CD4-positive, alpha-beta T cell treated with Interferon gamma for 1 hour (primary cell): Measurements from ENCODE around the gene PAH.

Experiments used
- DNase-seq: peaks from one replicate; pipeline ENCODE4 v3.0.0-alpha.2; 2020

Gene PAH

GRCh38 chr12:102950107-102950949 is 33.3 kb upstream of the PAH start:
- DNase-seq, result no peak

GRCh38 chr12:102948941-102949352 is 31.9 kb upstream of the PAH start:
- no peak for DNase-seq

- no peak for DNase-seq
Measured at GRCh38 chr12:102946042-102946441, 29.0 kb upstream of the PAH start.

GRCh38 chr12:102939670-102940222 is 22.7 kb upstream of the PAH start:
- no peak for DNase-seq

- no peak for DNase-seq
Measured at GRCh38 chr12:102939059-102939458, 22.0 kb upstream of the PAH start.

GRCh38 chr12:102933168-102933567 is 16.1 kb upstream of the PAH start:
- DNase-seq, result no peak

- no peak for DNase-seq
Measured at GRCh38 chr12:102927220-102927619, 10.2 kb upstream of the PAH start.

GRCh38 chr12:102921240-102921639 is 4.2 kb upstream of the PAH start:
- no peak for DNase-seq

GRCh38 chr12:102920271-102920670 is 3.2 kb upstream of the PAH start:
- DNase-seq, result no peak

GRCh38 chr12:102918840-102919239 is 1.8 kb upstream of the PAH start:
- no peak for DNase-seq

- no peak for DNase-seq
Measured at GRCh38 chr12:102916252-102917025, 605 bp downstream of the PAH start.

- DNase-seq, result no peak
Measured at GRCh38 chr12:102913453-102914226, 3.4 kb downstream of the PAH start.

- DNase-seq, result no peak
Measured at GRCh38 chr12:102912258-102912657, 4.8 kb downstream of the PAH start.

- no peak for DNase-seq
Measured at GRCh38 chr12:102911320-102911719, 5.7 kb downstream of the PAH start.

- no peak for DNase-seq
Measured at GRCh38 chr12:102910792-102911191, 6.3 kb downstream of the PAH start.

- DNase-seq, result no peak
Measured at GRCh38 chr12:102910137-102910536, 6.9 kb downstream of the PAH start.

GRCh38 chr12:102907918-102908317 is 9.1 kb downstream of the PAH start:
- DNase-seq, result no peak

GRCh38 chr12:102905229-102905628 is 11.8 kb downstream of the PAH start:
- no peak for DNase-seq

GRCh38 chr12:102903337-102904007 is 13.6 kb downstream of the PAH start:
- DNase-seq, result no peak

- DNase-seq, result no peak
Measured at GRCh38 chr12:102902093-102902492, 15.0 kb downstream of the PAH start.

- DNase-seq, result no peak
Measured at GRCh38 chr12:102900389-102900788, 16.7 kb downstream of the PAH start.

GRCh38 chr12:102896067-102896466 is 21.0 kb downstream of the PAH start:
- no peak for DNase-seq

- no peak for DNase-seq
Measured at GRCh38 chr12:102891756-102892155, 25.3 kb downstream of the PAH start.
